Measurements from ENCODE around the gene ROPN1L. TPM values are rescaled to one million over a fixed set of nuclear protein-coding genes. Genes with fewer than 3 reads are reported as not detected.
"Not testable (repeated sequence)": the region's sequence is repeated elsewhere in the genome, so short reads cannot be mapped to it uniquely, and the experiment has no call there.

ROPN1L gene
- polyA plus RNA-seq (ENCODE audit: insufficient read length in 4 of 4), result 1 to 10 TPM in 2 of 4 donors, under 1 TPM in 2; 0.62 to 1.2 (median 0.89) TPM

- peak; percentile 75 to 89 (median 78) for DNase-seq (ENCODE audit: low read depth in 4 of 4, low spot score in 2 of 4)
These were observed at the start of gene ROPN1L for GRCh38 chr5:10441083-10441991. ROPN1L (plus strand) TSS chr5:10441879; CDS start chr5:10442168, 289 bp downstream.

DNA sequence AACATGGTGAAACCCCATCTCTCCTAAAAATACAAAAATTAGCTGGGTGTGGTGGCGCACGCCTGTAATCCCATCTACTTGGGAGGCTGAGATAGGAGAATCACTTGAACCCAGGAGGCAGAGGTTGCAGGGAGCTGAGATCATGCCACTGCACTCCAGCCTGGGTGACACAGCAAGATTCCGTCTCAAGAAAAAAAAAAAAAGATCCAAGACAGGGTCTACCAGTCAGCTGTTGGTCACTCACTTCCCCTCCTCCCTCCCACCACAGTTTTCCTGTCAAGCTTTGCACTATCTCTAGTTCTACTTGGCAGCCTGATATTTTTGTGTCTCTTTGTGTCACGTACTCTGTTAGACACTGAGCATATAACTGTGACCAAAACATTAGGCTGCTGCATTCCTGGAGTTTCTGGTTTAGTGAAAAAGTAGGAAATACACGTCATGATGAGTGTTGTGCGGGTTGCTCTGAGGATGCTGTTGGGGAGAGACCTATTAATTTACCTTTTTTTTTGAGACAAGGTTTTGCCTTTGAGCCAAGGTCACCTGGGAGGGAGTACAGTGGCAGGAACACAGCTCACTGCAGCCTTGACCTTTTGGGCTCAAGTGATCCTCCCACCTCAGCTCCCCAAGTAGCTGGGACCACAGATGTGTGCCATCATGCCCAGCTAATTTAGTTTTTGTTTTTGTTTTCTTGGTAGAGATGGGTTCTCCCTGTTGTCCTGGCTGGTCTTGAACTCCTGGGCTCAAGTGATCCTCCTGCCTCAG is 48.9 kb upstream of the ROPN1L start:
- not testable (repeated sequence) for DNase-seq (ENCODE audit: low read depth in 4 of 4, low spot score in 2 of 4)

DNA sequence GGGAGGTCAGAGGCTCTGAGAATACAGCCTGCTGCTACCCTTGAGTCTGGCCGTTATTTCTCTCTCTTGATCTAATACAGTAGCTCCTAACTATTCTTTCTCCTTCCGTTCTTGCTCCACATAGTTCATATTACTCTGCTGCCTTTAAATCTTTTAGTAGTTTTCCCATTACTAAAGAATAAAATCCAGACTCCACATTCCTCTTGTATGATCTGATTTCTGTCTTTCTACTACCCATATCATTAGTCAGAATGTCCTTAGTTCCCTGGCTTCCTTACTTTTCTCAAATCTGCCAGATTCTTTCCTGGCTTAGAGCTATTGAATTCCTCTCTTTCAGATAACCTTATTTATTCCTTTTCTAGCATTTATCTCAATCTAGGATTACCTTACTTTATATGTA is 48.2 kb upstream of the ROPN1L start:
- no peak for DNase-seq (ENCODE audit: low read depth in 4 of 4, low spot score in 2 of 4)

DNA sequence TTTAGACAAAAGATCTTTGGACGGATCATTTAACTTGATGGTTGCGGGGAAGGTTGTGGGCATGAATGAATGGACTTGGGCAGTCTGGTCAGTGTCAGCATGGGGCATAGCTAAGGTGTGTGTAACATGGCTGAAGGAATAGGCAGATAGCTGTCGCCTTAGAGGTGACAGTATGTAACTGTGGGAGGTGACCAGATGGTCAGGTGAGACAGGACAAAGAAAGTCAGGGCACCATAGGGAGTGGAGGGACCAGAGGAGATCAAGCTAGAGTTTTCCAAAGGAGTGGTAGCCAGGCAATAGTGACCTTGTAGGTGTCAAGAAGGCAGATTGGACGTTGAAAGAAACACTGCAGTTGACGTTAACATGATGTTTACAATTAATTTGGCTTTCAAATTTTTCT is 45.1 kb upstream of the ROPN1L start:
- DNase-seq (ENCODE audit: low read depth in 4 of 4, low spot score in 2 of 4), result no peak

- no peak for DNase-seq (ENCODE audit: low read depth in 4 of 4, low spot score in 2 of 4)
These were observed 41.8 kb upstream of the ROPN1L start for GRCh38 chr5:10399839-10400238.

DNA sequence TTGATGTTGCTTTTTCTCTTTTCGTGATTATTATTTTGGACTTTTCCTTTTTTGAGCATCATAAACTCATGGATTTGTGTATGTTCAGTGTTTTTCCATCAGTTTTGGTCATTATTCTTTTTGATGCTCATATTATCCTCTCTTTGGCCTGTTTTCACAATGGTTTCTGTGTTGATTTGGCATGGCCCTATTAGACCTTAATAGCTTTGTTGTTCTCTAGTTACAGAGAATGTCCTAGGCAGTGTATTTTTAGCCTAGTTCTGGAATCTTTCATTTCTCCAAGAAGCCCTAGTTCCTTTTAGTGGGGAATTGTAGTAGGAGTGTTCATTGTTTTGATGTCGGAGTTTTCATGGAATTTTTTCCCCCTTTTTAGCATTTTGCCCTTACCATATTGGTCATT is 41.3 kb upstream of the ROPN1L start:
- no peak for DNase-seq (ENCODE audit: low read depth in 4 of 4, low spot score in 2 of 4)

DNA sequence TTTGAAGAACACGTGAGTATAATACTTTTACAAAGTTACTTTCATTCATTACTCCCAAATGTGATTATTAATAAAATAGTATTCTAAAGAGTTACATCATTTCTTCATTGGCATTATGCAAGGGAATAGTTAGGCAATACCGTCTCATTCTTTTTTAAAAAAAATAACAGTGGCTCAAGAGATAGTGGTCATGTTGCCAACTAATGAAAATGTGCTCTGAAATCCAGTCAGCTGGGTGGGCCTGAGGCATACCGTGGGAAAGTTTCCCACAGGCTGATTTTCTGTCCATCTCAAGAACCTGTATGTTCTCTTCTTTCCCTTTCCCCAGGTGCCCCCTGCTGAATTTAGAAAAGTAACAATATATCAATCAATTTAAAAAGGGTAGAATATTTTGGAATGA is 40.8 kb upstream of the ROPN1L start:
- no peak for DNase-seq (ENCODE audit: low read depth in 4 of 4, low spot score in 2 of 4)

DNA sequence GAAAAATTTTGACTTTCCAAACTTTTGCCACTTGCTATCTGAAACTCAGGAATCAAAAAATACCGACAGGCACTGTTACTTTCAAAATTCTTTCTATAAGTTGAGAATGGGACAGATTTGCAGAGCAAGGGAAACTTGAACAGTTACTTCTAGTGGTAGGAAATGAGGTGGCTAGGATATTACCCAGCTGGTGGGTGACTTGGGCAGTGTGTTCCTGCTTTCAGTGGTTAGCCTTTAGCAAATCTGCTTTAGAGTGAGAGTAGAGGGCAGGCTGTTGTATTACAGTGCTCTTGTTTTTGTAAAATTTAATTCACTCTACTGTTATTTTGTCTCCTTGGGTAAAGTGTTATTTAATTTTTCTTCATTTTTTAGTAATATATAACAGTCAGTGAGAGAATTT is 40.2 kb upstream of the ROPN1L start:
- DNase-seq (ENCODE audit: low read depth in 4 of 4, low spot score in 2 of 4), result no peak

DNA sequence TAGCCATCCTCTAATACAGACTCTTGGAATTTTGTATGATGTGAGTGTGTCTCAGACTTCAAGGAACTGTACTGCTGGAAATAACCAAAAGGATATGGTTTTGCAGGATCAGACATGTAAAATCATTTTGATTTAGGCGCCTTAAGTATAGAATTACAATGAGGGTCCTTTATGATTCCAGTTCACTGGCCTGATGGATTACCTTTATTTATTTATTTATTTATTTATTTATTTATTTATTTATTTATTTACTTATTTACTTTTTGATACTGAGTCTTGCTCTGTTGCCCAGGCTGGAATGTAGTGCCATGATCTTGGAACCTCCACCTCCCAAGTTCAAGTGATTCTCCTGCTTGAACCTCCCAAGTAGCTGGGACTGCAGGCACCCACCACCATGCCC is 37.9 kb upstream of the ROPN1L start:
- DNase-seq (ENCODE audit: low read depth in 4 of 4, low spot score in 2 of 4), result no peak

DNA sequence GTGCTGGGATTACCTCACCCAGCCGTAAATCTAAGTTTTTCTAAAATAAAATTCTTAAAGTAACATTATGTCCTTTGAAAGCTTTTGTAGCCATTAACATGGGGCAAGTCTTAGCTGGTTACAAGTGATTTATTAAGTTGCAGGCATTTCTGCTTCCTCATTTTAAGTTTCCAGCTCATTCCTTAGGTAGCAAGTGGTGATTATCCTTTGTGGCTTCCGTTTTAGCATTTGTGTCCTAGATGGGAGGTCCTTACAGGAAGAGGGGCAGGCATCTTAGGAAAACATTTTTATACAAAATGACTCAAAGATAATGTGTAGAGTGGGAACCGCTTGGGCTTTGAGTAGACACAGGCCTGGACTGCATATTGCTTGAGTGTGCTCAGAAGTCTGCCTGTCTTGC is 35.0 kb upstream of the ROPN1L start:
- no peak for DNase-seq (ENCODE audit: low read depth in 4 of 4, low spot score in 2 of 4)

GRCh38 chr5:10409504-10409903 is 32.2 kb upstream of the ROPN1L start:
- DNase-seq (ENCODE audit: low read depth in 4 of 4, low spot score in 2 of 4), result no peak

- DNase-seq (ENCODE audit: low read depth in 4 of 4, low spot score in 2 of 4), result no peak
These were observed 31.0 kb upstream of the ROPN1L start for GRCh38 chr5:10410662-10411061.

DNA sequence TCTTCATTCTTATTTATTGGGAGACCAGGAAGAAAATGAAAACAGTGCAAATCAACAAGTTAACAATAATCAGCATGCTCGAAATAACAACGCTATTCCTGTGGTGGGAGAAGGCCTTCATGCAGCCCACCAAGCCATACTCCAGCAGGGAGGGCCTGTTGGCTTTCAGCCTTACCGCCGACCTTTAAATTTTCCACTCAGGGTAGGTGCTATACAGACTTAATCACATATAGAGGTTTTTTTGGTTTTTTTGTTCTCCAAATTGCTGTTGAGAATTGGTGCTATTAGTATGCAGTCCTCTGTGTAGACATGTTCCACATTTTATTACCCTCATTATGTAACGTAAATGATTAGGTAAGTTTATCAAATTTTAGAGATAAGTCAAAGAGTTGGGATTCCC is 30.3 kb upstream of the ROPN1L start:
- DNase-seq (ENCODE audit: low read depth in 4 of 4, low spot score in 2 of 4), result no peak

DNA sequence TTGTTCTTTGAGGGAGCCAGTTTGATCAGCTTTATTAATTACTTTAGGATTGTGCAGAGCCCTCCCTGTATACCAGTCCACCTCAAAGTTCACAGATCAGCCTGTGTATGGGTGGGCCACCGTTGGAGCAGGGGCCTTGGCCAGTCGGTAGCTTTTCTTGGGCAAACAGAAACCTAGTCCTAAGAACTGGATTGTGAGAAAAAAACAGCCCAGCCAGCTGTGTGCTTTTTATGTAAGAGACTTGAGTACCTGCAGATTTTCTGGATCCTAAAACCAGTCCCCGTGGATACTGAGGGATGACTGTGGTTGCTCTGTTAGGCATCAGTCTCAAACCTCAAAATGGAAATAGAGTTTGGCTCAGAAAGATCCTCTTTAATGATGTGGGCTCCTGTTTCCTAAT is 24.8 kb upstream of the ROPN1L start:
- no peak for DNase-seq (ENCODE audit: low read depth in 4 of 4, low spot score in 2 of 4)

GRCh38 chr5:10418654-10419345 is 22.9 kb upstream of the ROPN1L start:
- no peak for DNase-seq (ENCODE audit: low read depth in 4 of 4, low spot score in 2 of 4)

DNA sequence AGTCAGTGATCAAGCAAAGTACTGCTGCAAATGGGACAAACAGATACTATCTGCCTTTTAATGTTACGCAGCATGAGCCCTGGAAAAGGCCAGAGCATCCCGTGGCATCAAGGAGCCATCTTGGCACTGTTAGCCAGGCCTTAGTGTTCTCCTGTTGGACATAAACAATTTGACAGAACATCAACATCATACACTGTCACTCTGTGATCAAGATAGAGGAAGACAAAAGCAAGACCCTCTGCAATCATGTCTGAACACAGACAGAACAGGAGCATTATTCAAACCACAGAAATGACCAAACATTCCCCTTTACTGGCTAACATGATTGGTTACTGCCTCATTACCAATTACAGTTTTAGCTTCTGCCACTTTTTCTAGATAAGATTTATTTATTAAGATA is 21.2 kb upstream of the ROPN1L start:
- DNase-seq (ENCODE audit: low read depth in 4 of 4, low spot score in 2 of 4), result no peak

DNA sequence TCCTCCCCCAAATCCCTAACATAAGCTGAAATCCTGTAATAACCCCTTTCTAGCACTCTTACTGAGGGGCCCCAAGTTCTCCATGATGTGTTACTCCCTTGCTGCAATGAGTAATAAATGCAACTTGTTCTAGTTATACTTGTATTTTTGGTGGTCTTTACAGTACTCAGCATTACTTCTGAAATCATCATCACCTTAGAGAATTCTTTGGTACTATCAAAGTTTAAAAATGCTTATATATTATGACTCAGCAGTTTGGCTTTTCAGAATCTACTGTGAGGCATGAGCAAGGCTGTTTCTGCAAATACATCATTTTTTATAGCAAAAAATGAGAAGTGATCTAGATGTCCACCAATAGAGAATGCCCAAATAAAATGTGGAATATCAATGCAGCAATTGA is 20.7 kb upstream of the ROPN1L start:
- no peak for DNase-seq (ENCODE audit: low read depth in 4 of 4, low spot score in 2 of 4)

GRCh38 chr5:10421896-10422691 is 19.6 kb upstream of the ROPN1L start:
- DNase-seq (ENCODE audit: low read depth in 4 of 4, low spot score in 2 of 4), result no peak

- DNase-seq (ENCODE audit: low read depth in 4 of 4, low spot score in 2 of 4), result no peak
These were observed 18.7 kb upstream of the ROPN1L start for GRCh38 chr5:10423022-10423421.

- no peak for DNase-seq (ENCODE audit: low read depth in 4 of 4, low spot score in 2 of 4)
These were observed 17.5 kb upstream of the ROPN1L start for GRCh38 chr5:10424124-10424731.
